Epidermal melanocyte (primary cell): Measurements from ENCODE around the gene WDR83.
"Not testable (repeated sequence)": the region's sequence is repeated elsewhere in the genome, so short reads cannot be mapped to it uniquely, and the experiment has no call there.

Source experiments
- DNase-seq: peaks from one replicate; pipeline ENCODE4 v3.0.0; 2011; ENCODE audit warnings: low spot score; ENCODE audit not compliant: insufficient read length

Gene WDR83

GRCh38 chr19:12666265-12667048, at the start of gene WDR83, which contains the start of gene MAN2B1:
Gene WDR83, plus strand, starts transcription at chr19:12666807. Its CDS starts 2,984 bp downstream, at chr19:12669791.
Gene MAN2B1, minus strand, starts transcription at chr19:12666742. Its CDS starts 41 bp downstream, at chr19:12666701.
- peak; percentile 96 for DNase-seq

GRCh38 chr19:12617646-12618045, 49.0 kb upstream of the WDR83 start:
- DNase-seq = no peak

GRCh38 chr19:12621253-12622024, 45.2 kb upstream of the WDR83 start:
- DNase-seq = not testable (repeated sequence)

- no peak for DNase-seq
Measured at GRCh38 chr19:12623361-12624031, 43.1 kb upstream of the WDR83 start.

DNA sequence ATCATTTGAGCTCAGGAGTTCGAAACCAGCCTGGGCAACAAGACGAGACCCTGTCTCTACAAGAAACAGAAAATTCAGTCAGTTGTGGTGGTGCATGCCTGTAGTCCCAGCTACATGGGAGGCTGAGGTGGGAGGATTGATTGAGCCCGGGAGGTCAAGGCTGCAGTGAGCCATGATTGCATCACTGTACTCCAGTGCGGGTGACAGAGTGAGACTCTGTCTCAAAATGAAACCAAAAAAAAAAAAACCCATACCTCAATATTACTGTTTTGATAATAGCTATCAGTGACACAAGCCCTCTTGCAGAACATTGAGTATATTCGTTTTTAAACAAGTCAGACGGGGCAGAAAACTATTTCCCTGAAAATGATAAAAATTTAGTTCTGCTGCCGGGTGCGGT, 39.6 kb upstream of the WDR83 start:
- no peak for DNase-seq

DNA sequence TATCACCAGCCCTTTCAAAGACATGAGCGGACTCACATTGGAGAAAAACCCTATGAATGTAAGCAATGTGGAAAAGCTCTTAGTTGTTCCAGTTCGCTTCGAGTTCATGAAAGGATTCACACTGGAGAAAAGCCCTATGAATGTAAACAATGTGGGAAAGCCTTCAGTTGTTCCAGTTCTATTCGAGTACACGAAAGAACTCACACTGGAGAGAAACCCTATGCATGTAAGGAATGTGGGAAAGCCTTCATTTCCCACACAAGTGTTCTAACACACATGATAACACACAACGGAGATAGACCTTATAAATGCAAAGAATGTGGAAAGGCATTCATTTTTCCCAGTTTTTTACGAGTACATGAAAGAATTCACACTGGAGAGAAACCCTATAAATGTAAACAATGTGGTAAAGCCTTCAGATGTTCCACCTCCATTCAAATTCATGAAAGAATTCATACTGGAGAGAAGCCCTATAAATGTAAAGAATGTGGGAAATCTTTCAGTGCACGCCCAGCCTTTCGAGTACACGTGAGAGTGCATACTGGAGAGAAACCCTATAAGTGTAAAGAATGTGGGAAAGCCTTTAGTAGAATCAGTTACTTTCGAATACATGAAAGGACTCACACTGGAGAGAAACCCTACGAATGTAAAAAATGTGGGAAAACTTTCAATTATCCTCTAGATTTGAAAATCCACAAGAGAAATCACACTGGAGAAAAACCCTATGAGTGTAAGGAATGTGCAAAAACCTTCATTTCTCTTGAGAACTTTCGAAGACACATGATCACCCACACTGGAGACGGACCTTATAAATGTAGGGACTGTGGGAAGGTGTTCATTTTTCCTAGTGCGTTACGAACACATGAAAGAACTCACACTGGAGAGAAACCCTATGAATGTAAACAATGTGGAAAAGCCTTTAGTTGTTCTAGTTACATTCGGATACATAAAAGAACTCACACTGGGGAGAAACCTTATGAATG, 38.3 kb upstream of the WDR83 start:
- no peak for DNase-seq

- no peak for DNase-seq
Measured at GRCh38 chr19:12629215-12629614, 37.4 kb upstream of the WDR83 start.

GRCh38 chr19:12636631-12637030, 30.0 kb upstream of the WDR83 start:
- no peak for DNase-seq

DNA sequence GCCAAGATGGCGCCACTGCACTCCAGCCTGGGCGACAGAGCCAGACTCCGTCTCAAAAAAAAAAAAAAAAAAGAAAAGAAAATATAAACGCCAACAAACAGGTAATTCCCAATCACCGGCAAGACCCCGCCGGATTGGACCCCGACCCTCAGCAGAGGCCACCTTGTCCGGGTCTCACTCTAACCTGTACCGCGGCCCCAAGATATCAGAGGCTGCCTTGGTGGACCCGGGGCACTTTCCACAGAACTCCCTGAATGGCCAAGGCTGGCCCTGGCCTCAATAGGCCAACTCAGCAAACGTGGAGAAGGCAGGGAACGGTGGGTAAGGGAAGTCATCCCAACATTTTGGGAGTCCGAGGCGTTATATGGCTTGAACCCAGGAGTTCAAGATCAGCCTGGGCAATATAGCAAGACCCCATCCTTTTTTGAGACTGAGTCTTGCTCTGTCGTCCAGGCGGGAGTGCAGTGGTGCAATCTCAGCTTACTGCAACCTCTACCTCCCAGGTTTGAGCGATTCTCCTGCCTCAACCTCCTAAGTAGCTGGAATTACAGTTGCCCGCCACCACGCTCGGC, 27.9 kb upstream of the WDR83 start:
- no peak for DNase-seq

DNA sequence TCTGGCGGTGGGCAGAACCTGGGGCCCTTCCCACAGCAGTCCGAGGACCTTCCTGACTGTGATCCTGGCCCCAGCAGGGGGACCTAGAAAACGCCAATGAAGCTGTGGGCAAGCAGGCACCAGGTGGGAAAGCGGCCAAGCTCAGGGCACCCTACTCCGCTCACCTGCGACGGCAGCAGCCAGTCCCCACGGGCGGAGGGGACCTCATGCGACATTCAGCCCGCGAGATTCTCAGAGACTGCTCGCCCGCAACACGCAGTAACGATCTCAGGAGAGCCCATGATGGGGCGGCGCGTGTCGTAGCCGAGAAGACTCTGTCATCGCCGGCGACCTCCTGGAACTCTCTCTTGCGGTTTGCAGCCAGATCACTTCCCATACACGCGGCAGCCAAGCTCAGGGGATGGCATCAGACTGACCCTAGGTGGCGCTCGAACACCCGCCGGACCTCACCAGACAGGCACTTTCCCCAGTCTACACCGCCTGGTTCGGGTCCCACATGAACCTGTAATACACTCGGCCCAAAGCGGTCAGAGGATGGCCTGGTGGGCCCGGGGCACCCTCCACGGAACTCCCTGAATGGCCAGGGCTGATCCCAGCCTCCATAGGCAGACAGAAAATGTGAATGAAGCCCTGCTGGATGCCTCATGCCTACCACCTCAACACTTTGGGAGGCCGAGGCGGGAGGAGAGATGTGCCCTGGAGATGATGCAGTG, 26.6 kb upstream of the WDR83 start:
- peak; percentile 75 for DNase-seq

- DNase-seq = no peak
Measured at GRCh38 chr19:12641456-12641855, 25.2 kb upstream of the WDR83 start.

GRCh38 chr19:12642506-12642905, 24.1 kb upstream of the WDR83 start:
- DNase-seq = no peak

DNA sequence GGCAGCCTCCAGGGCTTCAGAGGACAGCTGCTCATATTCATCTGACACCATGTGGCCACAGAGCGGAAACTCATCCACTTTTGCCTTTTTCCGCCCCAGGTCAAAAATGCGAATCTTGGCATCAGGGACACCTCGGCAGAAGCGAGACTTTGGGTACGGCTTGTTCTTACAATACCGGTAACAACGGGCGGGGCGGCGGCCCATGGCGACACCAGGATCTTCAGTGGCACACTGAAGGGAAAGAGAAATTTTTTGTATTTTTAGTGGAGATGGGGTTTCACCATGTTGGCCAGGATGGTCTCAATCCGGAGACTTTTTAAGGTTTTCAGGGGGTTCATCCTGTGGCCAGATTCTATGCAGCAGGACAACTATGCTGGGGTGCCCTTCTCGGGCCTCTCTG, 22.9 kb upstream of the WDR83 start:
- not testable (repeated sequence) for DNase-seq

DNA sequence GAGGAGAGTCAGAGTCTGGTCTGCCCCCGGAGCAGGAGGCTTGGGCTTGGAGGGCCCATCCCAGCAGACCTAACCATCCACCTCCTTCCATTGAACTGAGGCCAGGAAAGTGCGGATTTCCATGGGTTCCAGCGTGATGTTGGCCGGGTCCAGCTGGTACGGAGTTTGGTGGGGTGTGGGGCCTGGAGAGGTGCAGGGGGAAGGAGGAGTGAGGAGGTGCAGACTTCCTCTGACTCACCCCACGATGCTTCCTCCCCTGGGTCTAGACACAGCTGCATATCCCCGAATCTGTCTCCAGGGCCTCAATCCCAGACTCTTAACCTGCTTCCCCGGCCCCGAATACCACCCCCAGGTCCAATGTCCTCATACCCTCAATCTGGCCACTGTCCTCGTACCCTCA, 20.1 kb upstream of the WDR83 start:
- no peak for DNase-seq

GRCh38 chr19:12647047-12647446, 19.6 kb upstream of the WDR83 start:
- no peak for DNase-seq

- DNase-seq = no peak
Measured at GRCh38 chr19:12647490-12648071, 19.0 kb upstream of the WDR83 start.

- no peak for DNase-seq
Measured at GRCh38 chr19:12648088-12648487, 18.5 kb upstream of the WDR83 start.

GRCh38 chr19:12649941-12650340, 16.7 kb upstream of the WDR83 start:
- DNase-seq = no peak

- no peak for DNase-seq
Measured at GRCh38 chr19:12652219-12652618, 14.4 kb upstream of the WDR83 start.
